ENCODE measurements around the gene RASL11B. TPM values are rescaled to one million over a fixed set of nuclear protein-coding genes. Genes with fewer than 3 reads are reported as not detected.
"Not testable (repeated sequence)": the region's sequence is repeated elsewhere in the genome, so short reads cannot be mapped to it uniquely, and the experiment has no call there.

The RASL11B gene
- total and polyA plus RNA-seq, 10 of the 15 experiments (the other 5 are each of a cell fraction or from before 2014, with no cell fraction given) = 0.06 to 0.45 (median 0.08) TPM; not detected in 5

DNA sequence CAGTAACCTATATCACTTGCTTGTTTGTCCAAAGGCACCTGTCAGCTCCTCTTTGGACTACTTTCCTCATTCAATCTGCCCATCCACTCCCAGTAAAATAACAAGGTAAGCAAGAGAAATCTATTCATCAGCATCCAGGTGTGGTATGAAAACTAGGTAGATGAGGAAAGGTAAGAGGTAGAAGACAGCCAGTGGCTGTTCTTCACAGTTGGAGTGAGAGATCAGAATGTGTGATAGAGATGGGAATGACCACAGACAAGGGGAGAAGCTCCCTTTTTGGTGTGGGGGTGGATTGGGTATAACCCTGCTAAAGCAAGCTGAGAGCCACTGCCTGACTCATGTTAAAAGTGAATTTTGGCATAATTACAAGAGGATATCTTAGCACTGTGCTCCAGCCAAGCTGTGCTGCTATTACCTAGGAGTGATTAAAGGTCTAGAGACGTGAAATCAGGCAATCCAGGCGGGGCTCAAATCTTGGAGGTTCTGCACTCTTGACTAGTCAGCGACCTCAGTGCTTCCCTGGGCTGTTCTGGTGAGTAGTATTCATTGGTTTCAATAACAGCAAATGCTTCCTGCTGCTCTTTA, 28.1 kb upstream of the RASL11B start (continued):
- TF ChIP-seq, protein P1, sequence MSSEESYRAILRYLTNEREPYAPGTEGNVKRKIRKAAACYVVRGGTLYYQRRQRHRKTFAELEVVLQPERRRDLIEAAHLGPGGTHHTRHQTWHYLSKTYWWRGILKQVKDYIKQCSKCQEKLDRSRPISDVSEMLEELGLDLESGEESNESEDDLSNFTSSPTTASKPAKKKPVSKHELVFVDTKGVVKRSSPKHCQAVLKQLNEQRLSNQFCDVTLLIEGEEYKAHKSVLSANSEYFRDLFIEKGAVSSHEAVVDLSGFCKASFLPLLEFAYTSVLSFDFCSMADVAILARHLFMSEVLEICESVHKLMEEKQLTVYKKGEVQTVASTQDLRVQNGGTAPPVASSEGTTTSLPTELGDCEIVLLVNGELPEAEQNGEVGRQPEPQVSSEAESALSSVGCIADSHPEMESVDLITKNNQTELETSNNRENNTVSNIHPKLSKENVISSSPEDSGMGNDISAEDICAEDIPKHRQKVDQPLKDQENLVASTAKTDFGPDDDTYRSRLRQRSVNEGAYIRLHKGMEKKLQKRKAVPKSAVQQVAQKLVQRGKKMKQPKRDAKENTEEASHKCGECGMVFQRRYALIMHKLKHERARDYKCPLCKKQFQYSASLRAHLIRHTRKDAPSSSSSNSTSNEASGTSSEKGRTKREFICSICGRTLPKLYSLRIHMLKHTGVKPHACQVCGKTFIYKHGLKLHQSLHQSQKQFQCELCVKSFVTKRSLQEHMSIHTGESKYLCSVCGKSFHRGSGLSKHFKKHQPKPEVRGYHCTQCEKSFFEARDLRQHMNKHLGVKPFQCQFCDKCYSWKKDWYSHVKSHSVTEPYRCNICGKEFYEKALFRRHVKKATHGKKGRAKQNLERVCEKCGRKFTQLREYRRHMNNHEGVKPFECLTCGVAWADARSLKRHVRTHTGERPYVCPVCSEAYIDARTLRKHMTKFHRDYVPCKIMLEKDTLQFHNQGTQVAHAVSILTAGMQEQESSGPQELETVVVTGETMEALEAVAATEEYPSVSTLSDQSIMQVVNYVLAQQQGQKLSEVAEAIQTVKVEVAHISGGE (CRISPR knock-in tag; IDR thresholded peaks at IDR 0.05) = no peak

DNA sequence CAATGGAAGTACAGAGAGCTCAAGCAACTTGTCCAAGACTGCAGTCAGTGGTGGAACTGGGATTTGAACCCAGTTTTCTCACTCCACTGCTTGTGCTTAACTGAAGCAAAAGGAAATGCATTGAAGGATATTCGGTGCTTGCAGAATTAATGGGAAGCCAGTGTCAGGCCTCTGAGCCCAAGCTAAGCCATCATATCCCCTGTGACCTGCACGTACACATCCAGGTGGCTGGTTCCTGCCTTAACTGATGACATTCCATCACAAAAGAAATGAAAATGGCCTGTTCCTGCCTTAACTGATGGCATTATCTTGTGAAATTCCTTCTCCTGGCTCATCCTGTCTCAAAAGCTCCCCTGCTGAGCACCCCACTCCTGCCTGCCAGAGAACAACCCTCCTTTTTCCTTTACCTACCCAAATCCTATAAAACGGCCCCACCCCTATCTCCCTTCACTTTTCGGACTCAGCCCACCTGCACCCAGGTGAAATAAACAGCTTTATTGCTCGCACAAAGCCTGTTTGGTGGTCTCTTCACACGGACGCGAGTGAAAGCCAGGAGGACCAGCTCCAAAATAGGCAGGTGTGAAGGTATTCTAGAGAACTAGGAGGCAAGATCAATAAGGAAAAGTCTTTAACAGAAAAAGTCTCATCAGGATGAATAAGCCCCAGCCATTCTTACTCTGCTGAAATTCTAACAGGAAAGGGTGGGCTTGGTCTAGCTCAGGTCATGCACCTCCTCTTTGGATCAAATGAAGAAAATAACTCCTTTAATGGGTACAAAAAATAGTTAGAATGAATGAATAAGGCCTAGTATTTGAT, 27.3 kb upstream of the RASL11B start:
- DNase-seq (ENCODE audit: low read depth, low spot score); BruUV-seq (replicated peaks); H3K9me3 ChIP-seq (replicated peaks; ENCODE audit: control insufficient read depth, insufficient read depth, low read length); H3K27me3 ChIP-seq (replicated peaks in 1 of 2; ENCODE audit: control insufficient read depth in 2 of 2, insufficient read depth in 2 of 2, low read length in 1 of 2); H2AFZ ChIP-seq (ENCODE audit: control insufficient read depth, low read depth, low read length); SMC1A ChIA-PET (ENCODE audit: uncharacterized antibody, unreplicated experiment); ATAC-seq; H3K36me3 ChIP-seq (ENCODE audit: control insufficient read depth in 2 of 2, insufficient read depth in 2 of 2, low read length in 1 of 2); H3K4me2 ChIP-seq (ENCODE audit: control insufficient read depth, insufficient read depth); H3K79me2 ChIP-seq (ENCODE audit: control insufficient read depth, insufficient read depth, low read length); FAIRE-seq; H3K9ac ChIP-seq (ENCODE audit: control insufficient read depth, insufficient read depth, low read length); CTCF ChIA-PET; H4K20me1 ChIP-seq (ENCODE audit: control insufficient read depth, insufficient read depth); H3K4me1 ChIP-seq (ENCODE audit: control insufficient read depth, insufficient read depth, low read length); H3K27ac ChIP-seq (ENCODE audit: control insufficient read depth, insufficient read depth); in situ Hi-C loops (cut with MboI); intact Hi-C loops (cut with micrococcal nuclease; ENCODE audit: unreplicated experiment); H3K4me3 ChIP-seq; POLR2A ChIA-PET: not testable (repeated sequence)
- WGBS (ENCODE audit: insufficient coverage, insufficient replicate concordance, low lambda C conversion rate, missing lambda C conversion rate) = 43% methylated on average over 8 of the region's 8 CpGs
- RAD21 ChIA-PET (ENCODE audit: unreplicated experiment) = interaction anchor here (0.6 kb wide), 1 partner anchor 13 kb away, joined by 3 read pairs; no protein-coding TSS in a partner anchor
